Fibroblast of mammary gland (primary cell): Measurements from ENCODE around the gene IL6R.

ENCODE experiments used
- DNase-seq: peaks from one replicate; pipeline ENCODE4 v3.0.0-alpha.2; 2010; ENCODE audit warnings: low read depth
- H3K4me3 ChIP-seq: 2 replicates; pipeline ENCODE4 v1.5.1; 2011; ENCODE audit warnings: low read depth, mild to moderate bottlenecking, low read length, moderate library complexity; ENCODE audit not compliant: control insufficient read depth
- CTCF ChIP-seq: conservative IDR thresholded peaks from 2 replicates; pipeline ENCODE4 v1.5.1; 2011; ENCODE audit warnings: low read depth, low read length, inconsistent platforms; ENCODE audit not compliant: control insufficient read depth, insufficient read depth

IL6R gene

GRCh38 chr1:154413177-154413783, 8.1 kb downstream of the IL6R start:
- no peak for DNase-seq
- no peak for TF ChIP-seq CTCF

DNA sequence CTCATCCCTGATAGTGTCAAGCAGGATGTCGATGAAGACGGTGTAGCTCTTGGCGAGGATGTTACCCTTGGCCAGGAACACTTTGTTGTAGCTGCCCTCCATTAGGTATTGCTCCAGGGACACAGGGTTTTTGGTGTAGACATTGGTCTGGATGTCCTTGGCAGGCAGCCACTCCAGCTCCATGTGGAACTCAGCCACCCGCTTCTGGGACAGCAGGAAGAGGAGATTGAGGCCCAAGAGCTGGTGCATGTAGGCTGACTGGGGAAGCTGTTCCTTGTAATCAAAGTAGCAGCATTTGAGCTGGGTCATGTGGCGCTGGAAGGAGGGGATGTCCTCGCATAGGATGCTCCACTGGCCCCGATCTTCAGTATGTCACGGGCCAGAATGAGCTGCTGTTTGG, 9.5 kb downstream of the IL6R start:
- no peak for TF ChIP-seq CTCF
- H3K4me3 ChIP-seq = no peak overlapping the region
- DNase-seq = no peak

More at GRCh38 chr1:154413177-154413783, 8.1 kb downstream of the IL6R start:
- H3K4me3 ChIP-seq = no peak overlapping the region

- no peak for DNase-seq
- no peak overlapping the region for H3K4me3 ChIP-seq
- TF ChIP-seq CTCF = no peak
Measured at GRCh38 chr1:154416471-154417337, 11.6 kb downstream of the IL6R start.

- H3K4me3 ChIP-seq = no peak overlapping the region
- no peak for DNase-seq
- TF ChIP-seq CTCF = no peak
Measured at GRCh38 chr1:154417338-154417608, 12.1 kb downstream of the IL6R start.

DNA sequence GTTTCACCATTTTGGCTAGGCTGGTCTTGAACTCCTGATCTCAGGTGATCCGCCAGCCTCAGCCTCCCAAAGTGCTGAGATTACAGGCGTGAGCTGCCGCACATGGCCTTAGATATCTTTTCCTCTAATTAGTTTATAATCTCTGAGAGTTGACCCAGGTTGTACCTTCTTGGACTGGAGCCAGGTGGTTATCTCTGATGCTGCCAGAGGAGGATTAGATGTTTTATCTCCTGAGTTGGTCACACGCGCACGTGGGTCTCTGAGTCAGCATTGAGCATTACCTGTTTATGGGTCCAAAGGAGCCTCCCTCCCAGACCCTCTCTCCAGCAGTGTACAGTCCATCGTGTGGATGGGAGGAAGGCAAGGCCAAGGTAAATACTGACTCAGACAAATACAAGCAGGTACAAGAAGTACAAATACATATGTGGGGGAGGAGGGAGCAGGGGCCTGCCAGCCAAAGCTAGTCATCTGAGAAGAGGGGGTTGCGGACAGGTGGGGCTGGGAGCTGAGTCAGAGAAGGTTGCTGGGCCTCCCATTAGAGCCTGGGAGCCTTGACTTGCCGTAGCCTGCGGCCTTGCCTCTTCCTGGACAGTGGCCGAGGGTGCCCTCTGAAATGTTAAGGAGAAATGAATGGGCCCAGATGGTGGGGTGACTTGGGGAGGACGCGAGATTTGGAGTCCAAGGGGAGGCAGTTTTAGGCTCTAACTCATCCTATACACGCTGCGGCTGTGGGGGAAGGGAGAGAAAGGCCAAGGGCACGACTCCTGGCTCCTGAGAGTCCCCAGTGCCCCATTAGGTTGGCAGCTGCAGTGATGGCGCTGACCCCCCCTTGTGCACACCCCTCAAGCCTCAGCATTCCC, 13.1 kb downstream of the IL6R start:
- H3K4me3 ChIP-seq = no peak overlapping the region
- no peak for TF ChIP-seq CTCF
- peak; percentile 45 for DNase-seq

- H3K4me3 ChIP-seq = no peak overlapping the region
- TF ChIP-seq CTCF = no peak
- no peak for DNase-seq
Measured at GRCh38 chr1:154418923-154419619, 13.9 kb downstream of the IL6R start.
